ENCODE data around the gene UBE2D2.

The UBE2D2 gene

GRCh38 chr5:139636975-139637408 lies 75.9 kb downstream of the UBE2D2 start:
- no peak for DNase-seq

GRCh38 chr5:139637438-139638089 lies 76.4 kb downstream of the UBE2D2 start:
- DNase-seq = peak; percentile 62

- peak; percentile 63 for DNase-seq
Observed at GRCh38 chr5:139638090-139638735, 77.1 kb downstream of the UBE2D2 start.

GRCh38 chr5:139638736-139639618 lies 77.8 kb downstream of the UBE2D2 start:
- DNase-seq = no peak

- no peak for DNase-seq
Observed at GRCh38 chr5:139639619-139640380, 78.7 kb downstream of the UBE2D2 start.

GRCh38 chr5:139640421-139641115 lies 79.4 kb downstream of the UBE2D2 start:
- no peak for DNase-seq

GRCh38 chr5:139641116-139642080 lies 80.3 kb downstream of the UBE2D2 start:
- no peak for DNase-seq

GRCh38 chr5:139642213-139642612 lies 81.1 kb downstream of the UBE2D2 start:
- DNase-seq = no peak

GRCh38 chr5:139642891-139643871 lies 82.0 kb downstream of the UBE2D2 start:
- no peak for DNase-seq

- DNase-seq = no peak
Observed at GRCh38 chr5:139644001-139644456, 82.9 kb downstream of the UBE2D2 start.

GRCh38 chr5:139644646-139645429 lies 83.7 kb downstream of the UBE2D2 start:
- DNase-seq = no peak

- DNase-seq = no peak
Observed at GRCh38 chr5:139645430-139645871, 84.3 kb downstream of the UBE2D2 start.

- DNase-seq = no peak
Observed at GRCh38 chr5:139646111-139646510, 85.0 kb downstream of the UBE2D2 start.

GRCh38 chr5:139646912-139647505 lies 85.9 kb downstream of the UBE2D2 start:
- DNase-seq = peak; percentile 73

GRCh38 chr5:139647506-139648204 lies 86.5 kb downstream of the UBE2D2 start:
- no peak for DNase-seq

- peak; percentile 71 for DNase-seq
Observed at GRCh38 chr5:139648205-139649081, 87.3 kb downstream of the UBE2D2 start, which contains the start of gene CXXC5. CXXC5 (plus strand) TSS chr5:139648349; CDS start chr5:139680524, 32,175 bp downstream.
